ENCODE measurements around the gene CLEC12A.

Gene CLEC12A

DNA sequence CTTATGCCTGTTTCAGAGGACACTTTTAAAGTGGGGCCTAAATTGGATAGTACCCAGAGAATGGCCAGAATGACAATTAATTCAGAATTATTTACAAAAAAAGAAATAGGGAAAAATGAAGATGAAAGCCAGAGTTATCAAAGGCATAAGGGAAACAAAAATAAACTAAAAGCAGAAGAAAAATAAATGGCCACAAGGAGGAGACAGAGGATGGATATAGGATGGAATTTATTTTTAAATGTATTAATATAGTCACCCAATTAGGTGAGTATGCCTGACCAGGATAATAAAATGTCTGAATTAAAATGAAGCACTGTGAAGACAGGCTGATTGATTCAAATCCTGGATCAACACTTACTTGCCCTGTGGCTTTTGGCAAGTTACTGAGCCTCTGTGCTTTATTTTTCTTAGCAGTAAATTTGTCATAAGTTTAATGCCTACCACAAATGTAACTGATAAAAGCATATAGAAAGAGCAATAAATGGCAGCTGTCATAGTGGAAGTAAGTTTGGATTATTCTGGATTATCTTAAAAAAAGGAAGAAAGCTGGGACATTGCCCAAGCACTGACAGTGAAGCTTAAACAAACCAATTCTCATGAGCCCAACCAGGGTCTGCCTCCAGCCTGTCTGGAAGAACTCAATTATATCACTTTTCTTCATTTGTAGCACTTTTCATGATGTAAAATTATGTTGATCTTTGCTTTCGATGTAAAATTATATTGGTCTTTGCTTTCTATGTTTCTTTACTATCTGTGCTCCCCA lies 62.8 kb downstream of the CLEC12A start:
- DNase-seq (ENCODE audit: low spot score), result no peak

Data from germinal center (tissue), 1 donor.